ENCODE data around the gene SLC2A2. TPM values are rescaled to one million over a fixed set of nuclear protein-coding genes. Genes with fewer than 3 reads are reported as not detected.
A peak's percentile ranks its signal among the peaks of the same experiment; 100 is the strongest.

Gene SLC2A2
- total and polyA plus RNA-seq, 8 donors, result 0.59 to 5.9 (median 2.7) TPM

DNA sequence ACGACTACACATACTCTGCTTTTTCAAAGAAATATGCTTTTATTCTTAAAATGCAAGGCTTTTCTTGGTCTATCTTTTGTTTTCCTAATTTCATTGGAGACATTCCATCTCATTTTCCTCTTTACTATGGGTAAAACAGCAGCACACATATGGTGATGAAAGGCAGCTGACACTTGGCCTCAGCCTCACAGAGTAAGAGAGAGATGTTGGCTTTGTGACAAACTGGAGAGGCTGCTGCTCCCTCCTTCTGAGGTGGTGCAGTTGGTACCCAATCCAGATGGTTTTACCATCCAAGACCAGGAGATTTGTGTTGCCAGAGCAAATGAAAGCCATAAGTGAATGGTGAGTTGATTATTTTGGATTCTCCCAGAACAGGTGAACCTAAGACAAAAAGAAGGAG, 13.2 kb upstream of the SLC2A2 start:
- Histone ChIP-seq H3K9me3 (no peaks in the 10 kb centered on the region), H3K4me1 (peaks cover 0 to 5% (median 0%) of the 10 kb centered on the region in 3 donors), H3K27ac (no peak overlapping the region), H3K27me3 (no peaks in the 10 kb centered on the region), H3K4me3 (no peak overlapping the region), H3K36me3 (no peaks in the 10 kb centered on the region)
- DNase-seq (no peak), ATAC-seq (no peak), FAIRE-seq (no peak)
- TF ChIP-seq, protein P1, sequence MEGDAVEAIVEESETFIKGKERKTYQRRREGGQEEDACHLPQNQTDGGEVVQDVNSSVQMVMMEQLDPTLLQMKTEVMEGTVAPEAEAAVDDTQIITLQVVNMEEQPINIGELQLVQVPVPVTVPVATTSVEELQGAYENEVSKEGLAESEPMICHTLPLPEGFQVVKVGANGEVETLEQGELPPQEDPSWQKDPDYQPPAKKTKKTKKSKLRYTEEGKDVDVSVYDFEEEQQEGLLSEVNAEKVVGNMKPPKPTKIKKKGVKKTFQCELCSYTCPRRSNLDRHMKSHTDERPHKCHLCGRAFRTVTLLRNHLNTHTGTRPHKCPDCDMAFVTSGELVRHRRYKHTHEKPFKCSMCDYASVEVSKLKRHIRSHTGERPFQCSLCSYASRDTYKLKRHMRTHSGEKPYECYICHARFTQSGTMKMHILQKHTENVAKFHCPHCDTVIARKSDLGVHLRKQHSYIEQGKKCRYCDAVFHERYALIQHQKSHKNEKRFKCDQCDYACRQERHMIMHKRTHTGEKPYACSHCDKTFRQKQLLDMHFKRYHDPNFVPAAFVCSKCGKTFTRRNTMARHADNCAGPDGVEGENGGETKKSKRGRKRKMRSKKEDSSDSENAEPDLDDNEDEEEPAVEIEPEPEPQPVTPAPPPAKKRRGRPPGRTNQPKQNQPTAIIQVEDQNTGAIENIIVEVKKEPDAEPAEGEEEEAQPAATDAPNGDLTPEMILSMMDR (IDR thresholded peaks at IDR 0.05), result no peak
- intact Hi-C loops (cut with DNase I), result no loop called here
- WGBS, 2 donors, result 68 to 88% methylated on average over 1 of the region's 1 CpG

- H3K36me3 ChIP-seq, result no peaks in the 10 kb centered on the region
- intact Hi-C loops (cut with DNase I), result no loop called here
- no peak for DNase-seq
- H3K27me3 ChIP-seq, result no peaks in the 10 kb centered on the region
- H3K9me3 ChIP-seq, result no peaks in the 10 kb centered on the region
- 12 to 19% methylated on average over 1 of the region's 1 CpG for WGBS, 2 donors
- no peak for FAIRE-seq
- no peak for ATAC-seq
- H3K4me3 ChIP-seq, result no peak overlapping the region
- H3K4me1 ChIP-seq, result no peaks in the 10 kb centered on the region
- H3K27ac ChIP-seq, result no peak overlapping the region
- TF ChIP-seq, protein P1 (IDR thresholded peaks at IDR 0.05), result no peak
These were observed 11.8 kb upstream of the SLC2A2 start for GRCh38 chr3:171038342-171038741.

DNA sequence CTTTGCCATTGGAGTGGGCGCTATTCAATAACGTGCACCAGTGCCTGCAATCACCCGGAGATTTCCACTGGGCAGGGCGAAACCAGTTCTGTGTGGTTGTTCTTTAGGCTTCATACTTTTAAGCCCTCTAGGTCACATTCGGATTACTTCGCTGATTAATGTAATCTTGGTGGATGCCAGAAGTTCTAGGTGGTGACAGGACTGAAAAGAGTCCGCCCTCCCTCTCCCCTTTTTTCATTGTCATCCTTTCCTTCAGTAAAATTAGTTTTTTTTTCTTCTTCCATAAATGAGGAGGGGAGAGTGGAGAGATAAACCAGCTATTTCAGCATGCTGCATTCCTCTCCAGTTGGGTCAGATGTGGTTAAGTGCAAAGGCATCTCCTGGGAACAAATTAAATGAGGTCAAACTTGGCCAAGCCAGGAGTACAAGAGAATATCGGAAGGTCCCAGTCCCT, 2.3 kb upstream of the SLC2A2 start:
- Histone ChIP-seq H3K9me3 (no peaks in the 10 kb centered on the region), H3K27ac (peak overlapping the region in 2 of 4 donors; percentile 38 to 57), H3K36me3 (no peaks in the 10 kb centered on the region), H3K4me3 (peak overlapping the region in 1 of 4 donors; percentile 28), H3K4me1 (no peaks in the 10 kb centered on the region), H3K27me3 (no peaks in the 10 kb centered on the region)
- ATAC-seq (peak; percentile 24 to 68 (median 64)), DNase-seq (peak in 1 of 6 donors; percentile 23), FAIRE-seq (no peak)
- intact Hi-C loops (cut with DNase I), result no loop called here
- WGBS, 2 donors, result 67 to 68% methylated on average over 8 of the region's 8 CpGs
- TF ChIP-seq, protein P1 (IDR thresholded peaks at IDR 0.05), result no peak

DNA sequence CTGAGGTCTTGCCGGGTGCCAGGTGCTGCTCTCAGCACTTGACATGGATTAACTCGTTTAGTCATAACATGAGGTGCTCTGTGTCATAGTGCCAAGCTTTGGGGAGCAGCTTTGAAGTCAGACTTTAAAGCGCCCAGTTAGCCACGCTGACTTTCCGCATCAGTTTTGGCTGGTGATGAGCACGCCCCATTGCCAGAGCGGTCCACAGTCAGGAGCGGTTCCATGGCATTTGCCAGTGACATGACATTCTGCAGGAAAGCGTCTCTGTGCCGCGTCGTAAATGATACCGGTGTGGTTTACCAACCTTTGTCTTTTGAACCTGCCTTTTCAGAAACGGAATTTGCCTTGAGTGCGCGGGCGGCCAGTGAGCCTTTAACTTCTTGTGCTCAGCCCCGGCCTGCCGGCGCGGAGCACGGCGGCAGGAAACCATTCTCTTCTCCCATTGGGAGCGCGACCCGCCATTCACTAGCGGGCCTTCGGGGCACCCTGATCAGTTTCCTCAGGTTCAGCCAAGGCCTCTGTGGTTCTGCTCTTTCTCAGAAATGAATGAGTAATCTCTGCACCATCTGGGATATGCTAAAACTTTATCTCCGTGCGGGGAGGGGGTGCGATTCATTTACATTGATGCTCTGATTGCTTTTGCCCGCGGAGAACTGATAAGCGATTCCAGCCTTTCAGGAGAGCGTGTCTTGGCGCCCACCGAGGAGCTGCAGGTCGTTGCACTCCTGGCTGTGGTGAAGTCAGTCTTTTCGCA, 1.7 kb upstream of the SLC2A2 start:
- no peaks in the 10 kb centered on the region for H3K36me3 ChIP-seq
- ATAC-seq (peak; percentile 54 to 75 (median 72)), DNase-seq (peak in 4 of 6 donors; percentile 26 to 37 (median 31)), FAIRE-seq (no peak)
- intact Hi-C loops (cut with DNase I), result no loop called here
- peak overlapping the region in 2 of 4 donors; percentile 38 to 57 for H3K27ac ChIP-seq
- H3K4me1 ChIP-seq, result no peaks in the 10 kb centered on the region
- H3K4me3 ChIP-seq, result peak overlapping the region in 2 of 4 donors; percentile 5 to 28
- no peaks in the 10 kb centered on the region for H3K9me3 ChIP-seq
- H3K27me3 ChIP-seq, result no peaks in the 10 kb centered on the region
- 22 to 29% methylated on average over 39 of the region's 39 CpGs for WGBS, 2 donors
- TF ChIP-seq, protein P1 (IDR thresholded peaks at IDR 0.05), result no peak

DNA sequence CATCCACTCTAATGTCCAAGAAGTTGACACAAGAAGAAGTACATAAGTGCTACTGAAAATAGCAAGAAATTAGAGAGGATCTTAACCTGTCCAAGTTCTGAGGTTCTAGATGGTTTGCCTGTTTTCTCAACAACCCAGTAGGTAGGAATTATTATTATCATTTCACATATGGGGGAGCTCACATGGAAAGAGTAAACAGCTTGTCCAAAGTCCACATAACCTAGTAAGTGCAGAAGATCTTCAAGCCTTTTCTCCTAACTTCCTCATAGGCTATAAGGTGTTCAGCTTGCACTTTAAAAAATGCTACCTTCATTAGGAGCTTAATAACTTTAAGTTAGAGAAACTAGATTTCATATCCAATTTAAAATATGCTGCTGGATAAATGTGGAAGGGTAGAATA, 3.0 kb downstream of the SLC2A2 start:
- TF ChIP-seq, protein P1 (IDR thresholded peaks at IDR 0.05), result no peak
- Histone ChIP-seq H3K27me3 (no peaks in the 10 kb centered on the region), H3K36me3 (no peaks in the 10 kb centered on the region), H3K4me1 (peaks cover 0 to 1% (median 1%) of the 10 kb centered on the region in 3 donors), H3K9me3 (no peaks in the 10 kb centered on the region), H3K27ac (no peak overlapping the region), H3K4me3 (no peak overlapping the region)
- FAIRE-seq (no peak), DNase-seq (no peak), ATAC-seq (no peak)
- intact Hi-C loops (cut with DNase I), result no loop called here

Measured in pancreas (tissue), 10 donors.